ENCODE data around the gene ZFPM1.

Gene ZFPM1

DNA sequence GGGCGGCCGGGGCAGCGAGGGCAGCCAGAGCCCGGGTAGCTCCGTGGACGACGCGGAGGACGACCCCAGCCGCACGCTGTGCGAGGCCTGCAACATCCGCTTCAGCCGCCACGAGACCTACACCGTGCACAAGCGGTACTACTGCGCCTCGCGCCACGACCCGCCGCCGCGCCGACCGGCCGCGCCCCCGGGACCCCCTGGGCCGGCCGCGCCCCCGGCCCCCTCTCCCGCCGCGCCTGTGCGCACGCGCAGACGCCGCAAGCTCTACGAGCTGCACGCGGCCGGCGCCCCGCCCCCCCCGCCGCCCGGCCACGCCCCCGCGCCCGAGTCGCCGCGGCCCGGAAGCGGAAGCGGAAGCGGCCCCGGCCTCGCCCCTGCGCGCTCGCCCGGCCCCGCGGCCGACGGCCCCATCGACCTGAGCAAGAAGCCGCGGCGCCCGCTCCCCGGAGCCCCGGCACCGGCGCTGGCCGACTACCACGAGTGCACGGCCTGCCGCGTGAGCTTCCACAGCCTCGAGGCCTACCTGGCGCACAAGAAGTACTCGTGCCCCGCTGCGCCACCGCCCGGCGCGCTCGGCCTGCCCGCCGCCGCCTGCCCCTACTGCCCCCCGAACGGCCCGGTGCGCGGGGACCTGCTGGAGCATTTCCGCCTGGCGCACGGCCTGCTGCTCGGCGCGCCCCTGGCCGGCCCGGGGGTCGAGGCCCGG is 81.0 kb downstream of the ZFPM1 start:
- no peak for ATAC-seq
- TF ChIP-seq ZFP3 (CRISPR knock-in tag; IDR thresholded peaks at IDR 0.05) (no peak), ZNF565 (CRISPR knock-in tag; conservative IDR thresholded peaks at IDR 0.05; ENCODE audit: low read depth) (no peak), ZNF8 (CRISPR knock-in tag; IDR thresholded peaks at IDR 0.05) (no peak), PPARA (CRISPR knock-in tag; IDR thresholded peaks at IDR 0.05; ENCODE audit: borderline replicate concordance) (no peak), TOX (CRISPR knock-in tag; IDR thresholded peaks at IDR 0.05; ENCODE audit: borderline replicate concordance) (no peak), SNAI2 (CRISPR knock-in tag; IDR thresholded peaks at IDR 0.05) (no peak), ISL1 (CRISPR knock-in tag; IDR thresholded peaks at IDR 0.05) (no peak)
- TF ChIP-seq, protein P1, sequence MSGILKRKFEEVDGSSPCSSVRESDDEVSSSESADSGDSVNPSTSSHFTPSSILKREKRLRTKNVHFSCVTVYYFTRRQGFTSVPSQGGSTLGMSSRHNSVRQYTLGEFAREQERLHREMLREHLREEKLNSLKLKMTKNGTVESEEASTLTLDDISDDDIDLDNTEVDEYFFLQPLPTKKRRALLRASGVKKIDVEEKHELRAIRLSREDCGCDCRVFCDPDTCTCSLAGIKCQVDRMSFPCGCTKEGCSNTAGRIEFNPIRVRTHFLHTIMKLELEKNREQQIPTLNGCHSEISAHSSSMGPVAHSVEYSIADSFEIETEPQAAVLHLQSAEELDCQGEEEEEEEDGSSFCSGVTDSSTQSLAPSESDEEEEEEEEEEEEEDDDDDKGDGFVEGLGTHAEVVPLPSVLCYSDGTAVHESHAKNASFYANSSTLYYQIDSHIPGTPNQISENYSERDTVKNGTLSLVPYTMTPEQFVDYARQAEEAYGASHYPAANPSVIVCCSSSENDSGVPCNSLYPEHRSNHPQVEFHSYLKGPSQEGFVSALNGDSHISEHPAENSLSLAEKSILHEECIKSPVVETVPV (CRISPR knock-in tag; IDR thresholded peaks at IDR 0.05): no peak

DNA sequence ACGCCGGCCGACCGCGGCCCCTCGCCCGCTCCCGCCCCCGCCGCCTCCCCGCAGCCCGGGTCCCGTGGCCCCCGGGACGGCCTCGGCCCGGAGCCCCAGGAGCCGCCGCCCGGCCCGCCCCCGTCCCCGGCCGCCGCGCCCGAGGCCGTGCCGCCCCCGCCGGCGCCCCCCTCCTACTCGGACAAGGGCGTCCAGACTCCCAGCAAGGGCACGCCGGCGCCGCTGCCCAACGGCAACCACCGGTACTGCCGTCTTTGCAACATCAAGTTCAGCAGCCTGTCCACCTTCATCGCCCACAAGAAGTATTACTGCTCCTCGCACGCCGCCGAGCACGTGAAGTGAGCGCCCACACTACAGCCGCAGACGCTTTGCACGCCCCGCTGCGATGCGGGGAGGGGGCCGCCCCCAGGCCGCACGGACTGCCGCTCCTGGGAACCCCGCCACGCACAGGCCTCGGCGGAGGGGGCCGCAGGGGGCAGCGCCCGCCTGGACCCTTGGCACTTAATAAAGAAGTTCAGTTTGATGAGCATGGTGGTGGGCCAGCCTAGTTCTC is 81.6 kb downstream of the ZFPM1 start:
- TF ChIP-seq, protein P1 (CRISPR knock-in tag; IDR thresholded peaks at IDR 0.05): no peak
- TF ChIP-seq TOX (CRISPR knock-in tag; IDR thresholded peaks at IDR 0.05; ENCODE audit: borderline replicate concordance) (no peak), ZFP30 (CRISPR knock-in tag; IDR thresholded peaks at IDR 0.05) (no peak), ZNF565 (CRISPR knock-in tag; conservative IDR thresholded peaks at IDR 0.05; ENCODE audit: low read depth) (no peak), ZC3H10 (CRISPR knock-in tag; IDR thresholded peaks at IDR 0.05) (no peak), RARB (CRISPR knock-in tag; IDR thresholded peaks at IDR 0.05) (no peak), ZNF8 (CRISPR knock-in tag; IDR thresholded peaks at IDR 0.05) (no peak), SNAI2 (CRISPR knock-in tag; IDR thresholded peaks at IDR 0.05) (no peak), TCF4 (CRISPR knock-in tag; IDR thresholded peaks at IDR 0.05; ENCODE audit: borderline replicate concordance) (no peak), ZFP3 (CRISPR knock-in tag; IDR thresholded peaks at IDR 0.05) (no peak), ISL1 (CRISPR knock-in tag; IDR thresholded peaks at IDR 0.05) (no peak), ARNTL (CRISPR knock-in tag; IDR thresholded peaks at IDR 0.05; ENCODE audit: borderline replicate concordance, low read depth) (no peak)
- TF ChIP-seq, protein P2, sequence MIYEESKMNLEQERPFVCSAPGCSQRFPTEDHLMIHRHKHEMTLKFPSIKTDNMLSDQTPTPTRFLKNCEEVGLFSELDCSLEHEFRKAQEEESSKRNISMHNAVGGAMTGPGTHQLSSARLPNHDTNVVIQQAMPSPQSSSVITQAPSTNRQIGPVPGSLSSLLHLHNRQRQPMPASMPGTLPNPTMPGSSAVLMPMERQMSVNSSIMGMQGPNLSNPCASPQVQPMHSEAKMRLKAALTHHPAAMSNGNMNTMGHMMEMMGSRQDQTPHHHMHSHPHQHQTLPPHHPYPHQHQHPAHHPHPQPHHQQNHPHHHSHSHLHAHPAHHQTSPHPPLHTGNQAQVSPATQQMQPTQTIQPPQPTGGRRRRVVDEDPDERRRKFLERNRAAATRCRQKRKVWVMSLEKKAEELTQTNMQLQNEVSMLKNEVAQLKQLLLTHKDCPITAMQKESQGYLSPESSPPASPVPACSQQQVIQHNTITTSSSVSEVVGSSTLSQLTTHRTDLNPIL (CRISPR knock-in tag; IDR thresholded peaks at IDR 0.05; ENCODE audit: low read depth): no peak
- no peak for ATAC-seq

DNA sequence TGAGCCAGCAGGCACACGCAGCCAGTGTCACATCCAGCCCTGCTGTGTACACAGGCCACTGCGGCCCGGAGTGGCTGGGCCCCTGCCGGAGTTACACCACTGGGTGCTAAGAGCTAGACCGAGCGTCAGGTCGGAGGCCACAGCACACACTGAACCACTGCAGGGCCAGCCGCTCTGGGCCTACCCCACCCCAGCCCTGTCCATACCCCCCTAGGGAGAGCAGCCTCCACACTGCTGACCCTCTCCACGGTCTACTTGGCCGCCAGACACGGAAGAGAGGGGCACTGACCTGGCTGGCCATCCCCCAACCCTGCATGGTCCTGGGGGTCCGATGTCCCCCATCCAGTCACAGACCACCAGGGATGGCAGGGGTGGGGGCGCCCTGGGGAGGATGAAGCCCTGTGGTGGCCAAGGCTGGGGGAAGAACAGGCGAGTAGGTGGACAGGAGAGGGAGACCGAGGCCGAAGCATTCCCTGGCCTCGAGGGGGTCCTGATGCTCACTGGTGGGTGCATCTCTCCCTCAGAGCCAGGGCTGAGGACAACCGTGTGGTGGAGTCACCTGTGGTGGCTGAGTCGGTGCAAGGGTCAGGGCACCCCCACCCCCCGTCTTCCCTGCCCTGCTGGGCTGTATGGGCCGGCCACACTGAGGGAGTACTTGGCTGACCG is 82.2 kb downstream of the ZFPM1 start:
- TF ChIP-seq TOX (CRISPR knock-in tag; IDR thresholded peaks at IDR 0.05; ENCODE audit: borderline replicate concordance) (no peak), ARNTL (CRISPR knock-in tag; IDR thresholded peaks at IDR 0.05; ENCODE audit: borderline replicate concordance, low read depth) (no peak), ZNF8 (CRISPR knock-in tag; IDR thresholded peaks at IDR 0.05) (no peak), ZNF70 (CRISPR knock-in tag; IDR thresholded peaks at IDR 0.05) (no peak), PPARA (CRISPR knock-in tag; IDR thresholded peaks at IDR 0.05; ENCODE audit: borderline replicate concordance) (no peak), ZC3H10 (CRISPR knock-in tag; IDR thresholded peaks at IDR 0.05) (no peak), RARB (CRISPR knock-in tag; IDR thresholded peaks at IDR 0.05) (no peak), OSR1 (CRISPR knock-in tag; IDR thresholded peaks at IDR 0.05) (no peak), GLIS3 (CRISPR knock-in tag; IDR thresholded peaks at IDR 0.05) (no peak), ZNF565 (CRISPR knock-in tag; conservative IDR thresholded peaks at IDR 0.05; ENCODE audit: low read depth) (no peak)
- TF ChIP-seq, protein P3, sequence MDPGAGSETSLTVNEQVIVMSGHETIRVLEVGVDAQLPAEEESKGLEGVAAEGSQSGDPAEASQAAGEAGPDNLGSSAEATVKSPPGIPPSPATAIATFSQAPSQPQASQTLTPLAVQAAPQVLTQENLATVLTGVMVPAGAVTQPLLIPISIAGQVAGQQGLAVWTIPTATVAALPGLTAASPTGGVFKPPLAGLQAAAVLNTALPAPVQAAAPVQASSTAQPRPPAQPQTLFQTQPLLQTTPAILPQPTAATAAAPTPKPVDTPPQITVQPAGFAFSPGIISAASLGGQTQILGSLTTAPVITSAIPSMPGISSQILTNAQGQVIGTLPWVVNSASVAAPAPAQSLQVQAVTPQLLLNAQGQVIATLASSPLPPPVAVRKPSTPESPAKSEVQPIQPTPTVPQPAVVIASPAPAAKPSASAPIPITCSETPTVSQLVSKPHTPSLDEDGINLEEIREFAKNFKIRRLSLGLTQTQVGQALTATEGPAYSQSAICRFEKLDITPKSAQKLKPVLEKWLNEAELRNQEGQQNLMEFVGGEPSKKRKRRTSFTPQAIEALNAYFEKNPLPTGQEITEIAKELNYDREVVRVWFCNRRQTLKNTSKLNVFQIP (CRISPR knock-in tag; IDR thresholded peaks at IDR 0.05; ENCODE audit: borderline replicate concordance, low read depth): no peak
- TF ChIP-seq, protein P2 (CRISPR knock-in tag; IDR thresholded peaks at IDR 0.05; ENCODE audit: low read depth): no peak
- ATAC-seq: no peak
